Measurements from ENCODE around the gene VCL. TPM values are rescaled to one million over a fixed set of nuclear protein-coding genes. Genes with fewer than 3 reads are reported as not detected.
"Not testable (repeated sequence)": the region's sequence is repeated elsewhere in the genome, so short reads cannot be mapped to it uniquely, and the experiment has no call there.

Gene VCL
- polyA plus RNA-seq, 4 donors: 123 to 134 (median 124) TPM

DNA sequence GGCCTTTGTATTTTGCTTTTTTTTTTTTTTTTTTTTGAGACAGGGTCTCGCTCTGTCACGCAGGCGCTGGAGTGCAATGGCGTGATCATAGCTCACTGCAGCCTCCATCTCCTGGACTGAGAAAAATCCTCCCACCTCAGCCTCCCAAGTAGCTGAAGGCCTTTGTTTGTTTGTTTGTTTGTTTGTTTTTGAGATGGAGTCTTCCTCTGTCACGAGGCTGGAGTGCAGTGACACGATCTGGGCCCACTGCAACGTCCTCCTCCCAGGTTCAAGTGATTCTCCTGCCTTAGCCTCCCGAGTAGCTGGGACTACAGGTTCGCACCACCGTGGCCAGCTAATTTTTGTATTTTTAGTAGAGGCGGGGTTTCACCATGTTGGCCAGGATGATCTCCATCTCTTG, 2.3 kb downstream of the VCL start:
- not testable (repeated sequence) for DNase-seq (ENCODE audit: low read depth in 4 of 4, low spot score in 2 of 4)

DNA sequence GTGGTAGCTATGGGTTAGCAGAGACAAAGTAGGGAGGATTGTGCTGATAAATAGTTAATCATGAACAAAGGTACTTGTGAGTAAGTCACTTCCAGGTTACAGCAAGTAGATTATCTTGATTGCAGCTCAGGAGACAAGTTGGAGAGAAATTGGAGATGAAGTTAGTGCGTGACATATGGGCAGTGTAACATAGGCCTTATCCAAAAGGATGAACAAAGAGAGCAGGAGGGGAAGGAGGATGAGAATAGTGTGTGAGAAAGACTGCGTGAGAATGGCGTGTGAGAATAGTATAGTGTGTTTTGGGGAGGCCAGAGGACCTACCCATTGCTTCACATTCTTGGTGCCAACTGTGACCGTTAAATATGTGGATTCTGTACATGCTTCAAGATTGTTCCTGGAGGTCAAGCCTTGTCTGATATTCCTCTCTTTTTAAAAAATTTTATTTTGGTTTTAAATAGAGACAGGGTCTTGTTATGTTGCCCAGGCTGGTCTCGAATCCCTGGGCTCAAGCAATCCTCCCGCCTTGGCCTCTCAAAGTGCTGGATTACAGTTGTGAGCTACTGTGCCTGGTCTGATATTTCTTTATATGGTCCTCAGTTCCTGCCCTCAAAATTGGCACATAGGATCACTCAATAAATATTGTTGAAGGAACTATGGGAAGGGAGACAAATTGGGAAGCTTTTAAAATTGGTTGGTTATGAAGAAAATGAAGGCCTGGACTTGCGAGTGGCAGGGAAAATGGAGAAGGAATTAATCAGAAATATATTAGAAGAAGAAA, 3.2 kb downstream of the VCL start:
- no peak for DNase-seq (ENCODE audit: low read depth in 4 of 4, low spot score in 2 of 4)

DNA sequence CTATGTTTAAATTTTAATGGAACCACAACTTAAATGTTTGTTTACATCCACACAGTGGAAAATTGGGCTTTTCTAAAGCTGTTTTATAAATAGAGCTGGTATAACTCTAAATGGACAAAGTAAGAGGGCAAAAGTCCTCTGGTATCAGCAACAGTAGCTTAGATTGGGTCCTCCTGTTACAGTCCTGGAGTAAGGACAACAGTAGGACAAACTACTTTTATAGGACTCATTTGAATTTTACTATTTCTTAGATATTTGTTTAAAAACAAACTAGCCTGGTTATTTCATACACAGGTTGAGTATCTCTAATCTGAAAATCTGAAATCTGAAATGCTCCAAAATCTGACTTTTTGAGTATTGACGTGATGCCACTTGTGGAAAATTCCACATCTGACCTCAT, 8.4 kb downstream of the VCL start:
- no peak for DNase-seq (ENCODE audit: low read depth in 4 of 4, low spot score in 2 of 4)

DNA sequence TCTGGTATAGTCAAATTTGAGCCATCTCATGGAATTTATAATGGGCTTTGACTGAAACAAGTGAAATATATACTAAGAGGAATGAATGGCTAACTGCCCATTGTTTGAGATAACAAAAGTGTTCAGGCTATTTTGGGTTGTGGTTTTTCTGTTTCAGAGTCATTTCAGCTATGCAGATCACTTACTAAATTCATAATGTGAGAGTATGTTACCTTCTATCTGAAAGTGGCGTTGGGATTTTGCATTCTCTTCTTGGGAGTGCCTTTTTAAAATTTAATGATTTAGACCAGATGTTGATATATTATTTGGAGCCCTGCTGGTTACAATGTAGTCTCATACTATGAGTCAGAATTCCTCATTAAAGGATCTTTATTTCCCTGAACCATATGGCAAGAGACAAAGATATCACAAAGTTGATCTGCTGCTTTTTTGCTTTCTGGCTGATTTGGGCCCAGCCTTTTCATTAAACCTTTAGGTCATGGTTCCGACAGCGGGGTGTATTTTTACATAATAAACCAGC, 10.4 kb downstream of the VCL start:
- DNase-seq (ENCODE audit: low read depth in 4 of 4, low spot score in 2 of 4): no peak

DNA sequence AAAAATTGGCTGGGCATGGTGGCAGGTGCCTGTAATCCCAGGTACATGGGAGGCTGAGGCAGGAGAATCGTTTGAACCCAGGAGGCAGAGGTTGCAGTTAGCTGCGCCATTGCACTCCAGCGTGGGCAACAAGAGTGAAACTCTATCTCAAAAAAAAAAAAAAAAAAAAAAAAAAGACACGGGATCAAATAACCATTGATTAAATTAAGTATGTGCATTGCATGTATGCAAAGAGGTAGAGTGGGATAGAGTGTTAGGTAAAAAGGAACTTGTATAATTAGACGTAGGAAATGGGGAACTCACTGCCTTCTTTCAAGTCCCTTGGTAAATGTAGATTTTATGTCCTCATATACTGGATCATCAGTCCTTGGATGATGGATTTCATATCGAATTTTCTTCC, 13.1 kb downstream of the VCL start:
- DNase-seq (ENCODE audit: low read depth in 4 of 4, low spot score in 2 of 4): no peak

DNA sequence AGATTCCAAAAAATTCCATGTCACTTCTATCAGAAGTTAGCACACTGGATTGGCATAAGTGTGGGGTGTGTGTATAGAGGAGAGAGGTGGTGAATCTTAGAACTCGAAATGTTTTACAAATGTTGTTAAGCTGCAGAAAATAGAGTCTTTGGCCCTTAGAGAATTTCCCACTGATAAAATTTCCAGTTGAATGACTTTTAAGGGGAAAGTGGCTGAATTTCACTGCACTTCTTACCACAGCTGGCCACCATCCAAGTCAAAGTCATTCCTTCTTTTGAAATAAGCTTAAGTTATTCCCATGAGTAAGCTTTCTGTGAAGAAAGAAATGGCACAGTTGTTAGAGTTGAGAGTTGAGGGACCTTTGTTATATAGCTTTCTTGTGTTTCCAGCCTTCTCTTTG, 13.9 kb downstream of the VCL start:
- DNase-seq (ENCODE audit: low read depth in 4 of 4, low spot score in 2 of 4): peak in 2 of 4 donors; percentile 26 to 41

DNA sequence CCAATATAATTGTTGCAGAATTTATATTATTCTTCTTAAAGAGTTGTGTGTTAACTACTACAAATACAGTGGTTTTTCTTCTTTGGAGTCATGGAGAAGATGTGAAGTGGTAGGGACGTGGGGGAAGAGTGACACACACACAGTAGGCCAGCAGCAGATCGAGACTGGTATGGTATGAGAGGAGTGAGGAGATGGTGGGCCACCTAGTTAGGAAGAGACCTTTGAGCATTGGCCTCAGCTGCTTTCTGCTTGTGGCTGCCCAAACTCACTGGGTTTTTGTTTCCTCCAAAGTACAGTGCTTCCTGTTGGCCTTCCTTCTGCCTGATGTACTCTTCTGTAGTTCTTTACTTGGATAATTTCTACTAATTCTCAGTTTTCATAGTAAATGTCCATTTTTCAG, 14.6 kb downstream of the VCL start:
- no peak for DNase-seq (ENCODE audit: low read depth in 4 of 4, low spot score in 2 of 4)

DNA sequence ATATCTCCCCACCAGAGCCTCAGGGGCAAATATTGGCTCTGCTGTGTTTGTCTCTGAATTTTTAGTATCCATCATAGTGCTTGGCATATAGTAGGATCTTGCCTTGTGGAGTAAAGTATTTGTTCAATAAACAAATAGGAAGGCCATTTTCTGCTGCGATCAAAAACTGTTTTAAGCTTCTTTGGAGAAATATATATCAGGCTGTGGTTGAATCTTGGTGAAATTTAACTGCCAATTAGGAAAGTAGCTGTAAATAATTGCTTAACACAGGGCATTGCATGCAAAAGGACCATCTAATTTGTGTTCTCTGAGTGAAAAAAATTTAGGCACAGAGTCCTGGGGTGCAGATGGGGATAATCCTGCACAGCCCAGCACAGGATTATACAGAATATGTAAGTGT, 15.1 kb downstream of the VCL start:
- DNase-seq (ENCODE audit: low read depth in 4 of 4, low spot score in 2 of 4): no peak

DNA sequence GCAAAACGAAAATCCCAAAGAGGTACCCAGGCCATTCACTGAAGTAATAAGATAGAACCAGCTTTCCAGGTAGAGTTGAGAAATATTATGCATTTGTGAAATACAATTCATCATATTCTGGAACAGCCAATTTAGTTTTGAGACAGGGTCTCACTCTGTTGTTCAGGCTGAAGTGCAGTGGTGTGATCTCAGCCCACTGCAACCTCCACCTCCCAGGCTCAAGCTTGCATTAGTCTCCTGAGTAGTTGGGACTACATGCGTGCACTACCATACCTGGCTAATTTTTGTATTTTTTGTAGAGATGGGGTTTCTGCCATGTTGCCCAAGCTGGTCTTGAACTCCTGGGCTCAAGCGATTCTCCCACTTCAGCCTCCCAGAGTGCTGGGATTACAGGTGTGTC, 16.7 kb downstream of the VCL start:
- not testable (repeated sequence) for DNase-seq (ENCODE audit: low read depth in 4 of 4, low spot score in 2 of 4)

DNA sequence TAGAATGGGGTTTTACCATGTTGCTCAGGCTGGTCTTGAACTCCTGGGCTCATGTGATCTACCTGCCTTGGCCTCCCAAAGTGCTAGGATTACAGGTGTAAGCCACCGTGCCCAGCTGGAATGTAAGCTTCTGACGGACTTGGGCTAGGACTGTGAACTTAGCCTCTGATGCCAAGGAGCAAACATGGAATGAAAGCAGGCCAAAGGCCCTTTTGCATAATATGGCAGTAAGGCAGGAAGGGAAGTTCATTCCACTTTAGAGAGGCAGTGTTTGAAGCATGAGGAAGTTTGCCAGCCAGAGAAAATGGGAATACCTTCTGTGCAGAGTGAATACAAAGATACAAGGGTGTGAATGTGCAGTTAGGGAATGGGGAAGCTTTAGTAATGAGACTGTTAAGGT, 20.3 kb downstream of the VCL start:
- no peak for DNase-seq (ENCODE audit: low read depth in 4 of 4, low spot score in 2 of 4)

DNA sequence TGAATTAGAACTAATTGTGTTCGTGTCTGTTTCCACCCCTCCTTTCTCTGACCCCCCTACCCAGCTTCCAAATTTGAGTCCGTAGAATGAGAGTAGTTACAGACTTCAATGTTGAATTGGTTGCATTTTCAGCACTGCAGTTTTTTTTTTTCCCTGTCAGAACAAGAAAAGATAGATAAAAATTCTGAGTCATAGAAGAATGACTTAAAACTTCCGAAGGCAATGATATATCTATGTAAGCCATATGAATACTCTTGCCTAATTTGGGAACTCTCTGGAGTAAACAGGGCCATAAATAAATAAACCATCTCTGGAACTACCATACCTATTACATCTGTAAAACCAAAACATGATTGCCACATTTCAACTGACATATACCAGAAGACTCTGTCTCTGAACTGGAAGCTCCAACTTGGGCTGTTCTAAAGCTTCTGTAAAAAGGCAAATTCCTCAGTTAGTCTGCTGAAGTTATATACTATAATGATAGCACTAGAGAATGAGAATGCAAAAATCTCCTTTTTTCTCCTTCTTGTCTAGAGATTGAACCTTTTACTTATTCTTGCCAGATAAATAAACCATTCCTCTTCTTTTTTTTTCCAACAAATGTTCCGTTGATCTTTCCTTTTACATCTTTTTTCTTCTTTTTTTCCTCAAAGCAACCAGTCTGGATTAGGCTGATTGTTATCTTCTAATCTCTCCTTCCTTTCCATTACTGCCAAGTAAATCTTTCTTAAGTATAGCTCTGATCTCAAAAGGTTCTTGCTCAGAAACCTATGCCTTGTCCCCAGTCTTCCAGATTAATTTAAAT, 23.5 kb downstream of the VCL start:
- DNase-seq (ENCODE audit: low read depth in 4 of 4, low spot score in 2 of 4): no peak

DNA sequence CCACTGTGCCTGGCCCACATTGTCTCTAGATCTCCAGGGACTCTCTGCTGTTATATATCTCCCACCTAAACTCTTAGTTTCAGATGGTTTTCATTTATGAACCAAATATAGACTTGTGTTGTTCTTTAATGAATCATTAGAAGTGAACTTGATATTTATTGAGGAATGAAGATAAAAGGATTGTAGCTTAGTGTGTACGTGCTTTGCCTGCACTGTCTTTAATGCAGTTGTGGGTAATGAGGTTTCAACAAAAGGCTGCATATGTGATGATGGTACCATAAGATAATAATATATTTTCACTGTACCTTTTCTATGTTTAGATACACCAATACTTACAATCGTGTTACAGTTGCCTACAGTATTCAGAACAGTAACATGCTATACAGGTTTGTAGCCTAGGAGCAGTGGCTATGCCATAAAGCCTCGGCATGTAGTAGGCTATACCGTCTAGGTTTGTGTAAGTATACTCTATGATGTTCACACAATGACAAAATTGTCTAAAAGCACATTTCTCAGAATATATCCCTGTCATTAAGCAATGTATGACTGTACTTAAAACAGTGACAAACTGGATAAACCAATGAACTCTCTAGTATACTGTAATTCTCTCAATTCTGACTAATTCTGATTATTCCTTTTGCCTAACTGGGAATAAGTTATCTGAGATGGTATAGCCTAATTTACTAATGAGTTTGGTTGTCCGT, 25.2 kb downstream of the VCL start:
- no peak for DNase-seq (ENCODE audit: low read depth in 4 of 4, low spot score in 2 of 4)

DNA sequence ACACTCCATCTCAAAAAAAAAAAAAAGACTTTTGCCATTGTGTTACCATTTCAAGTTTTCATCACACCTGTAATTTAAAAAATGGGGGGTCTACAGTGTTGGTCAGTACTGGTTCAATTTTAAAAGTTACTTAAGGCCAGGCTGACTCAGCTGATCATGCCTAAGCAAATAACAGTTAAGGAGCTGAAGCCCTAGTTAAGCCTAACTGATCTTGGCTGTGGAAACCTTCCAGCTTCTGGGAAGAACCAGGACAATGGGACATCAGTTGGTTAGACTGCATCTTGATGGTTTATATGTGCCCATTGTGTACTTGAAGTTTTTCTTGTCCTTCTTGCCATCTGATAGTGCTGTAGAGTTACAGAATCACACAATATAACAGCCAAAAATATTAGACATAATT, 26.7 kb downstream of the VCL start:
- no peak for DNase-seq (ENCODE audit: low read depth in 4 of 4, low spot score in 2 of 4)

DNA sequence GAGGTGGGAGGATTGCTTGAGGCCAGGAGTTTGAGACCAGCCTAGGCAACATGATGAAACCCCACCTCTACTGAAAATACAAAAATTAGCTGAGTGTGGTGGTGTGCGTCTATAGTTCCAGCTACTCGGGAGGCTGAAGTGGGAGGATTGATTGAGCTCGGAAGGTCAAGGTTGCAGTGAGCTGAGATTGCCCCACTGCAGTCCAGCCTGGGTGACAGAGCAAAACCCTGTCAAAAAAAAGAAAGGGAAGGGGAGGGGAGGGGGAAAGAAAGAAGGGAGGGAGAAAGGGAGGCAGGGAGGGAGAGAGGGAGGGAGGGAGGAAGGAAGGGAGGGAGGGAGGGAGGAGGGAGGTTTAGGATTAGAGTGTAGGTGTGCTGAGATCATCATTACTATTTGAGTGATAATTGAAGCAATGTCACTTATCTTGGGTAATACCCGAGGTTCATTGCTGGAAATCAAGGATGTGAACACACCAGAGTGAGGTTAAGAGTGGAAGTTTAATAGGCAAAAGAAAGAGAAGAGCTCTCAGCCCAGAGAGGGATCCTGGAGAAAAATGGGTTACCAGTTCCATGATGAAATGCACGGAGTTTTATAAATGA, 27.6 kb downstream of the VCL start:
- no peak for DNase-seq (ENCODE audit: low read depth in 4 of 4, low spot score in 2 of 4)

DNA sequence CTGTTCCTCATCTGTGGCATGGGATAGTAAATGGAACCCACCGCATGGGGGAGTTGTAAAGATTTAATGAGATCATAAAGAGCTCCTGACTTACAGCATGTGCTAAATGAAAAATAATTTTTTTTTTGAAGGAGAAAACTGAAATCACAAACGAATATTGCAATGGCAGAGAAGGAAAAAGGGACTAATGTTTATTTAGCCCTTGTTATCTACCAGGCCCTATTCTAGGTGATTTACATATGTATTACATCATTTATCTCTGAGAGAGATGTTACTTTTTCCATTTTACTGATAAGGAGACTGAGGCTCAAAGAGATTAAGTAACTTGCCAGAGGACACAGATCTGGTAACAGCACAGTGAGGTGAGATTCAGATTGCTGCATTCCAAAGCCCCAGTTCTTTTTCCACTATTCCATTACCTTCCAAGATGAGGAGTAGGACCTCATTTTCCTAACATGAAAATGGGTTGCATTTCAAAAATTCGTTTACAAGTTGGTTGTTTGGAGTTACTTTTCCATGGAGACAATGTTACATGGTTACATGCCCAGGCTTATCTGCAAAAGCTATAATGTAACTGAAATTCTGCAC, 28.6 kb downstream of the VCL start:
- no peak for DNase-seq (ENCODE audit: low read depth in 4 of 4, low spot score in 2 of 4)

DNA sequence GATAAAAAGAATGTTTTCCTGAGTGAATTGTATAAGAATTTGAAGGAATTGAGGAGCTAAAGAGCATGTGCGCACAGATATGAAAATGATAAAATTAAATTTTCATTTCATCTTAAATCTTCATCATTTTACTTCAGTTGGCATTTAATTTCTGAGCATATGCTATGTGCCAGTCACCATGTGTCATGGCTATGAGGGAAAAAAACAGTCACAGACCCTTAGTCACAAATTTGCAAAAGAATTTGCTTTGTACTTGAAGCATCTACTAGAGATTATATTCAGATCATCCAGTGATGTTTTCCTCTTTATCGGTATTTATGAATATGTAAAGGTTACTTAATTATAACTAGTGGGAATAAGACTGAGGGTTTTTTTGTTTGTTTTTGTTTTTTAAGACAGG, 29.8 kb downstream of the VCL start:
- no peak for DNase-seq (ENCODE audit: low read depth in 4 of 4, low spot score in 2 of 4)

DNA sequence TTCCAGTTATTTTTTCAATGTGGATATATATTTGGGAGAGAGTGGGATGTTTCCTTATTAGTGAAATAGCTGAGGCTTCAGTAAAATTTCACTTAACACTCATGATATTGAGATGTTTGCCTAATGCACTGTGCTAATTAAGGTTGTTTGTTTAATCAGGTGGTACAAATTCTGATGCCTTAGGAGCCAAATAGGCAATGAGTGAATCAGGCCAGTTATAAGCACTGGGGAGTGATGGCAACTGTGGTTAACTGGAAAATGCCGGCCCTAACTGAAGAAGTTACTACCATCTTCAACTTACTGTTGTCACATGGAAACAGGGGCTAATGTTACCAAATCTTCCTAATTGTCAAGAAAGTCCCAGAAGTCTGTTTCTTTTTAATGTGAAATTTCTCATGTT, 32.0 kb downstream of the VCL start:
- no peak for DNase-seq (ENCODE audit: low read depth in 4 of 4, low spot score in 2 of 4)

DNA sequence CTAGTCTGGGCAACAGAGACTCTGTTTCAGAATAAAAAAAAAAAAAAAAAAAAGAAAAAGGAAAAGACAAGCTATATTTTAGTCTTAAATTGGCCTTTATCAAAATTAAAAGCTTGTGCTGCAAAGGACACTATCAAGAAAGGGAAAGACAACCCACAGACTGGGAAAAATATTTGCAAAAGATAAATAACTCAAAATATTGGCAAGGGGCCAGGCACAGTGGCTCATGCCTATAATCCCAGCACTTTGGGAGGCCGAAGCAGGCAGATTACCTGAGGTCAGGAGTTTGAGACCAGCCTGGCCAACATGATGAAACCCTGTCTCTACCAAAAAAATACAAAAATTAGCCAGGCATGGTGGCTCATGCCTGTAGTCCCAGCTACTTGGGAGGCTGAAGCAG, 34.3 kb downstream of the VCL start:
- DNase-seq (ENCODE audit: low read depth in 4 of 4, low spot score in 2 of 4): not testable (repeated sequence)

DNA sequence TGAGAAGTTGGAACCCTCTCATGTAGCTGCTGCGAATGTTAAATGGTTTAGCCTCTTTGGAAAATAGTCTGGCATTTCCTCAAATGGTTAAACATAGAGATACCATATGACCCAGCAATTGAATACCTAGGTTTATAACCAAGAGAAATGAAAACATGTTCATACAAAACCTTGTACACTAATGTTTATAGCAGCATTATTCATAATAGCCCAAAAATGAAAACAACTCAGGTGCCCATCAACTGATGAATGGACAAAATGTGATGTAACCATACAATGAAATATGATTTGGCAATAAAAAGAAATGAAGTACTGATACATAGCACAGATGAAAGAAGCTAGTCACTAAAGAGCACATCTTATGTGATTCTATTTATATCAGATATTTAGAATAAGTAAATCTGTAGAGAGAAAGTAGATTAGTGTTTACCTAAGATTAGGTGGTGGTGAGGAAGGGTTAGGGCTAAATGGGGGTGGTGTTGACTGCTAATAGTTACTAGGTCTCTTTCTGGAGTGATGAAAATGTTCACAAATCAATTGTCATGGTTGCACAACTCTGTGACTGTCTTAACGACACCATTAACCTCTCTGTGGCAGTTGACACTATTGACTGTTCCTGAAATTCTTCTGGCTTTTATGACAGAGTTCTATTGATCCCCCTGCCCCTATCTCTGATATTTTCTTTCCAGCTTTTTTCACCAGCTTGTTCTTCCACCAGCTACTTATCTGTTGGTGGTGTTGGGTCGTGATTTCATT, 35.2 kb downstream of the VCL start:
- no peak for DNase-seq (ENCODE audit: low read depth in 4 of 4, low spot score in 2 of 4)

DNA sequence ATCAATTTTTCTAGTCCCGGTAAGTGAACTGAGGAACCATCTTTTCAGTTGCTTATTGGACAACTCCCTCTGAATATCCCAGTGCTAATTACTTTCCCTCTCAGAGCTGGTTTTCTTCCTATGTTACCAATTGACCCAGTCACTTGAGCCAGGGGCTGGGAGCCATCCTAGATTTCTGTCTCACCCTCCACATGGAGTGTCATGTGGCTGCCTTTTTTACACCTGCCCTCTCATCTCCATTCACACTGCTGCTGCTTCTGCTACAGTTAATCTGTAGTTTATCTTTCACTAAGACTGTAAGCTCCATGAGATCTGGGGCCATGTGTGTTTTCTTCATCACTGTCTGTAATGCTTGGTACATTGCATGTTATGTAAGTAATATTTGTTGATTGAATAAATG, 35.8 kb downstream of the VCL start:
- DNase-seq (ENCODE audit: low read depth in 4 of 4, low spot score in 2 of 4): no peak
